ENCODE measurements around the gene DNAH7. TPM values are rescaled to one million over a fixed set of nuclear protein-coding genes. Genes with fewer than 3 reads are reported as not detected.

The DNAH7 gene
- total and polyA plus RNA-seq, 2 of the 13 experiments (the other 11 are each of a cell fraction or from before 2014, with no cell fraction given), result 0.09 TPM; not detected in 1

GRCh38 chr2:195864316-195864715 is 204.3 kb downstream of the DNAH7 start:
- no peak overlapping the region for H3K4me3 ChIP-seq (replicated peaks in 1 of 3; ENCODE audit: insufficient read depth in 1 of 3, low read depth in 2 of 3, low read length in 3 of 3)
- no peaks in the 10 kb centered on the region for H3K36me3 ChIP-seq (replicated peaks in 1 of 2; ENCODE audit: control insufficient read depth in 1 of 2, insufficient read depth in 2 of 2, low read length in 2 of 2)
- intact Hi-C loops (cut with micrococcal nuclease; ENCODE audit: unreplicated experiment), result no loop called here
- WGBS (ENCODE audit: low lambda C conversion rate), result 33% methylated on average over 6 of the region's 6 CpGs
- no peaks in the 10 kb centered on the region for H3K9me3 ChIP-seq (ENCODE audit: low read length)
- DNase-seq (ENCODE audit: low spot score) (no peak), ATAC-seq (no peak), FAIRE-seq (no peak)
- CTCF ChIA-PET (ENCODE audit: low intra/inter-chr PET ratio, low total read pairs), result no interaction called here
- H3K79me2 ChIP-seq (ENCODE audit: insufficient read depth, low read length), result no peaks in the 10 kb centered on the region
- no TSS peak for BruUV-seq (replicated peaks)
- no peaks in the 10 kb centered on the region for H3K27me3 ChIP-seq (ENCODE audit: control insufficient read depth in 1 of 2, insufficient read depth in 2 of 2, low read length in 2 of 2)
- POLR2A ChIA-PET, result no interaction called here
- no peaks in the 10 kb centered on the region for H4K20me1 ChIP-seq (ENCODE audit: insufficient read depth, low read length)
- H3K4me2 ChIP-seq (ENCODE audit: low read depth, low read length), result no peak overlapping the region
- no peak overlapping the region for H3K27ac ChIP-seq (ENCODE audit: extremely low read length, insufficient read depth, low read length)
- in situ Hi-C loops (cut with HindIII; ENCODE audit: extremely low pct_ligation_motif_present, low pct_unique_long_range_greater_than_20kb), result no loop called here
- TF ChIP-seq SSRP1 (CRISPR knock-in tag; IDR thresholded peaks at IDR 0.05) (no peak), PRMT3 (CRISPR knock-in tag; IDR thresholded peaks at IDR 0.05; ENCODE audit: borderline replicate concordance, low read depth) (no peak), ZNF652 (CRISPR knock-in tag; IDR thresholded peaks at IDR 0.05; ENCODE audit: borderline replicate concordance, low read depth) (no peak), ATF1 (CRISPR knock-in tag; IDR thresholded peaks at IDR 0.05) (no peak), FOXA3 (CRISPR knock-in tag; IDR thresholded peaks at IDR 0.05) (no peak), RFX1 (IDR thresholded peaks at IDR 0.05) (no peak), RARG (CRISPR knock-in tag; IDR thresholded peaks at IDR 0.05; ENCODE audit: low read depth) (no peak), ELF3 (CRISPR knock-in tag; IDR thresholded peaks at IDR 0.05) (no peak), POLR2AphosphoS2 (IDR thresholded peaks at IDR 0.05; ENCODE audit: low read depth, low read length) (no peak), ZNF710 (CRISPR knock-in tag; IDR thresholded peaks at IDR 0.05; ENCODE audit: borderline replicate concordance) (no peak), HHEX (CRISPR knock-in tag; IDR thresholded peaks at IDR 0.05) (no peak), NPAS2 (CRISPR knock-in tag; IDR thresholded peaks at IDR 0.05; ENCODE audit: borderline replicate concordance) (no peak), KDM5A (IDR thresholded peaks at IDR 0.05; ENCODE audit: borderline replicate concordance, low read length) (no peak), MXI1 (IDR thresholded peaks at IDR 0.05; ENCODE audit: borderline replicate concordance, low read depth, low read length) (no peak), ZFP91 (CRISPR knock-in tag; IDR thresholded peaks at IDR 0.05; ENCODE audit: borderline replicate concordance) (no peak), ZNF235 (CRISPR knock-in tag; IDR thresholded peaks at IDR 0.05; ENCODE audit: borderline replicate concordance) (no peak), ZNF546 (CRISPR knock-in tag; conservative IDR thresholded peaks at IDR 0.05) (no peak), ZSCAN22 (CRISPR knock-in tag; IDR thresholded peaks at IDR 0.05) (no peak), CSRNP1 (CRISPR knock-in tag; IDR thresholded peaks at IDR 0.05) (no peak)
- H3K4me1 ChIP-seq (ENCODE audit: insufficient read depth, low read length), result no peaks in the 10 kb centered on the region
- H2AFZ ChIP-seq (ENCODE audit: low read length), result no peak overlapping the region
- no peak overlapping the region for H3K9ac ChIP-seq (ENCODE audit: insufficient read depth, low read depth, low read length)

Data from HepG2 (cell line).